SH-SY5Y (cell line): ENCODE data around the gene FBXW7.

Source experiments
- GATA2 ChIP-seq: IDR thresholded peaks from 2 replicates; pipeline ENCODE4 v1.6.1; 2011; ENCODE audit warnings: mild to moderate bottlenecking, low read depth, low read length
- GATA3 ChIP-seq: IDR thresholded peaks from 2 replicates; pipeline ENCODE4 v1.6.1; 2011; ENCODE audit warnings: low read depth, mild to moderate bottlenecking, low read length, moderate library complexity

The FBXW7 gene, protein sequence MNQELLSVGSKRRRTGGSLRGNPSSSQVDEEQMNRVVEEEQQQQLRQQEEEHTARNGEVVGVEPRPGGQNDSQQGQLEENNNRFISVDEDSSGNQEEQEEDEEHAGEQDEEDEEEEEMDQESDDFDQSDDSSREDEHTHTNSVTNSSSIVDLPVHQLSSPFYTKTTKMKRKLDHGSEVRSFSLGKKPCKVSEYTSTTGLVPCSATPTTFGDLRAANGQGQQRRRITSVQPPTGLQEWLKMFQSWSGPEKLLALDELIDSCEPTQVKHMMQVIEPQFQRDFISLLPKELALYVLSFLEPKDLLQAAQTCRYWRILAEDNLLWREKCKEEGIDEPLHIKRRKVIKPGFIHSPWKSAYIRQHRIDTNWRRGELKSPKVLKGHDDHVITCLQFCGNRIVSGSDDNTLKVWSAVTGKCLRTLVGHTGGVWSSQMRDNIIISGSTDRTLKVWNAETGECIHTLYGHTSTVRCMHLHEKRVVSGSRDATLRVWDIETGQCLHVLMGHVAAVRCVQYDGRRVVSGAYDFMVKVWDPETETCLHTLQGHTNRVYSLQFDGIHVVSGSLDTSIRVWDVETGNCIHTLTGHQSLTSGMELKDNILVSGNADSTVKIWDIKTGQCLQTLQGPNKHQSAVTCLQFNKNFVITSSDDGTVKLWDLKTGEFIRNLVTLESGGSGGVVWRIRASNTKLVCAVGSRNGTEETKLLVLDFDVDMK

GRCh38 chr4:152535903-152536544, at the start of gene FBXW7:
Gene FBXW7, minus strand, starts transcription at chr4:152536092. Its CDS starts 124,289 bp downstream, at chr4:152411803.
- no peak for TF ChIP-seq GATA3
- 0 out of 2 replicates have a peak, but pooled peaks have one; percentile 18 for TF ChIP-seq GATA2

- no peak for TF ChIP-seq GATA2
- no peak for TF ChIP-seq GATA3
These were observed 49.1 kb upstream of the FBXW7 start for GRCh38 chr4:152585023-152585441.

DNA sequence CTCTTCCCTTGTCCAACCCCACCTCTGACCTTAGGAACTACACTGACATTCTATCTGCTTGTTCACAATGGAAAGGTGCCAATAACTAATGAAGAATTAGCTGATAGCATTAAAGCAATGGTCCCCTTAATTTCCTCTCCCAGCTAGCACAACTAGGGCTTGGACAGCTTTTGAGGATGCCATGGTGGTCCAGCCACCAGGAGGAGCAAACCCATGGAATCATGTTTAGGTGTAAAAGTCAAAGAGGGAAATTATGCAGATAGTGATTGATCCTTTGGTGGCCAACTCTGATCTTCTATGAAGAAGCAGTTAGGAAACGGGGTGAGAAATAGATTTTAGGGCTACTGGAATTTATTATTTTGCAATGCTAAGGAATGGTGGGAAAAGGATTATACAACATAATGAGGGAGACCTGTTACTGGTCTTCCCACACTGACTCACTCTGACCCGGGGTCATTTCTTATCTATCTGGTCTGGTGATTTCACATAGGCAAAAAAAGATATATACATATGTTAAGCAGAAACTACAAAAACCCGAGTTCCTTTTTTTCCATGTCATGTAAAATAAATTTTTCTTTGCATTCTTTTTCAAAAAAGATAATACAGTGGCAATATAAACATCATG, 45.8 kb upstream of the FBXW7 start:
- TF ChIP-seq GATA3 (no peak), GATA2 (no peak)

GRCh38 chr4:152579916-152580315, 44.0 kb upstream of the FBXW7 start:
- no peak for TF ChIP-seq GATA3
- TF ChIP-seq GATA2, result no peak

DNA sequence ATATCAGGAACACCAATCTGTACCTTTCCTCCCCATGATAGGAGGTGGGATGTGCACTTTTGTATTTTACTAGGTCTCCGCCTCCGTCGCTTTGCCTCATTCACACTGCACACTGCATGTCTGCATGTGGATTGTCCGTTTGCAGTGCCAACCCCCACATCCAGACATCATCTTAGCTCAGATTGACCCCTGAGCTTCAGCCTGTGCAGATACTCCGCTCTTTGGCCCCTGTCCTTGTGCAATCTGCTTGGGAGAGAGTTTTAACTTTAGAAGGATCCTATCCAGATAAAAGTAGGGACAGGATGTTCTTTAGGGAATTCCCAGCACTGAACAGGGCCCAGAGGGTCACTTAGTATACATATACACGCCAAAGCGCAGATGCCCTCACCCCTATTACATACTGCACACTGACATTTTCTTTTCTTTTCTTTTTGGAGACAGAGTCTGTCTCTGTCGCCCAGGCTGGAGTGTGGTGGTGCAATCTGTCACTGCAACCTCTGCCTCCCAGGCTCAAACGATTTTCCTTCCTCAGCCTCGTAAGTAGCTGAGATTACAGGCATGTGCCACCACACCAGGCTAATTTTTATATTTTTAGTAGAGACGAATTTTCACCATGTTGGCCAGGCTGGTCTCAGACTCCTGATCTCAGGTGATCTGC, 43.3 kb upstream of the FBXW7 start:
- TF ChIP-seq GATA2 (no peak), GATA3 (no peak)

DNA sequence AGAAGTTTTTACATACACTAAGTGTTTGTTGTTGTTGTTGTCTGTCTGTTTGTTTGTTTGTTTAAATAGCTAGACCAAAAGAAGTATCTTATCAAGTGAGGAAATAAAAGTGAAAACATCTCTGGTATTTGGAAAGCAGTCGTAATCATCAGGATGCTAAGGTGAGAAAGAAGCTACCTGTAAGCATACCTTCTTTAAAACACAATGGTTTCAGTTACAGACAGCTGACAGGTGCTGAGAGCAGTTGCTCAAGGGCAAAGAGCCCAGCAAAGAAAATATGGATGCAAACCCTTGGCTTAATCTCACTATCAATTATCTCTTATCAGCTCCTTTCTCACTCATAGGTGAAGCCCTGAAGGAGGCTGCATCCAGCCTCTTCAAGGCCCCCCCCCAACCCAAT, 42.8 kb upstream of the FBXW7 start:
- TF ChIP-seq GATA2 (no peak), GATA3 (no peak)

GRCh38 chr4:152577708-152578396, 42.0 kb upstream of the FBXW7 start:
- TF ChIP-seq GATA3 (no peak), GATA2 (no peak)

DNA sequence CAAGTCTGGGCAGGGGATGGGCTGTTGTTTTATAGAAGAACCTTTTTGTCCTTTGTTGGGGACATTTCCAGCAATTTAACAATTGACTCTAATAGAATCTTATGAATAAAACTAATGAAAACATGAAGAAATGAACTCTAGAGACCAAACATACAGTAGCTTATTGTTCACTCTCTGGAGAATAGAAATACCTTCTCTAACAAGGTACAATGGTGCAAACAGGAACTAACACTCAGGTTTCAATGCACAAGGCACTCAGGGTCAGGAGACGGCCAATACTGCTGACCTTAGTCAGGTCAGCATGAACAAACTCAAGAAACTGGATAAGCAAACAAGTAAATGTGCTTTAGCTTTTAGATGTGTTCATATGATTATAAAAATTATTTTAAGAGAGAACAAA, 39.6 kb upstream of the FBXW7 start:
- TF ChIP-seq GATA2, result no peak
- no peak for TF ChIP-seq GATA3

GRCh38 chr4:152573861-152574260, 38.0 kb upstream of the FBXW7 start:
- TF ChIP-seq GATA2 (no peak), GATA3 (no peak)

GRCh38 chr4:152572417-152573086, 36.7 kb upstream of the FBXW7 start:
- TF ChIP-seq GATA3 (no peak), GATA2 (no peak)

- no peak for TF ChIP-seq GATA2
- no peak for TF ChIP-seq GATA3
These were observed 35.9 kb upstream of the FBXW7 start for GRCh38 chr4:152571770-152572169.

- TF ChIP-seq GATA3 (no peak), GATA2 (no peak)
These were observed 35.4 kb upstream of the FBXW7 start for GRCh38 chr4:152571296-152571695.

- TF ChIP-seq GATA3 (no peak), GATA2 (no peak)
These were observed 29.4 kb upstream of the FBXW7 start for GRCh38 chr4:152565333-152565732.
